Kidney (tissue), 14 donors: ENCODE results near the gene CPTP. TPM values are rescaled to one million over a fixed set of nuclear protein-coding genes. Genes with fewer than 3 reads are reported as not detected.

Experiments
- DNase-seq, 5 donors: peaks; one replicate each; pipeline ENCODE4 v3.0.0-alpha.2; 2013 to 2020
- FAIRE-seq: peaks from 2 replicates; lab custom pipeline; 2012; peaks lifted over from hg19 to GRCh38; lab: Jason Lieb, UNC
- H3K27ac ChIP-seq, 2 donors: one replicate each; pipeline ENCODE4 v1.7.0; 2013; ENCODE audit warnings: low read depth in 2 of 2, low read length in 2 of 2, inconsistent platforms in 1 of 2
- H3K27me3 ChIP-seq: one replicate; pipeline ENCODE4 v1.7.1; 2013; ENCODE audit warnings: low read length, inconsistent platforms; ENCODE audit not compliant: control insufficient read depth, insufficient read depth
- H3K36me3 ChIP-seq, 3 donors: one replicate each; pipeline versions ENCODE4 v1.7.0 to v1.7.1; 2013; ENCODE audit warnings: low read length in 3 of 3, control low read depth in 1 of 3, inconsistent platforms in 1 of 3; ENCODE audit not compliant: insufficient read depth in 3 of 3, control insufficient read depth in 2 of 3
- H3K4me1 ChIP-seq, 3 donors: one replicate each; pipeline versions ENCODE4 v1.7.0 to v1.7.1; 2013; ENCODE audit warnings: low read length in 3 of 3, inconsistent platforms in 1 of 3, low read depth in 1 of 3; ENCODE audit not compliant: control insufficient read depth in 2 of 3, insufficient read depth in 2 of 3
- H3K4me3 ChIP-seq, 3 donors: one replicate each; pipeline versions ENCODE4 v1.7.0 to v1.8.1; 2013; ENCODE audit warnings: low read length in 3 of 3, control low read depth in 1 of 3, inconsistent platforms in 1 of 3
- H3K9ac ChIP-seq, 3 donors: one replicate each; pipeline versions ENCODE4 v1.7.0 to v1.7.1; 2013; ENCODE audit warnings: low read length in 3 of 3, control low read depth in 1 of 3, inconsistent platforms in 1 of 3
- H3K9me3 ChIP-seq, 3 donors: one replicate each; pipeline versions ENCODE4 v1.7.0 to v1.7.1; 2013; ENCODE audit warnings: low read length in 3 of 3, control low read depth in 1 of 3, inconsistent platforms in 1 of 3; ENCODE audit not compliant: control insufficient read depth in 2 of 3, insufficient read depth in 1 of 3
- CTCF ChIP-seq: IDR thresholded peaks from 3 replicates; pipeline ENCODE4 v1.5.1; 2012; ENCODE audit warnings: mild to moderate bottlenecking, moderate library complexity, borderline replicate concordance; ENCODE audit not compliant: insufficient read depth; ENCODE audit errors: extremely low read depth
- intact Hi-C: fragments of 100-400 bp; cut with DNase I; formaldehyde crosslinking; loops from one replicate; pipeline ENCODE4 v1.11.1; 2022
- polyA plus RNA-seq: library from polyadenylated mRNA; stranded (reverse); fragments of 350-450 nt; fragmentation: Illumina TruSeq; extraction: RNeasy Lipid Tissue Mini Kit (QIAGEN cat#74804); gene quantifications from one replicate; pipeline ENCODE4 v1.2.3, GENCODE V29; 2014; ENCODE audit warnings: low read depth, low replicate concordance; ENCODE audit not compliant: insufficient read depth
- total RNA-seq: library from RNA; stranded (reverse); fragmentation: NEBNext Ultra II Directional; extraction: Animal tissue kit (Norgen Biotek cat#: 25700); gene quantifications from one replicate; pipeline ENCODE4 v1.2.1, GENCODE V29; 2021
- donor health status: control.
- donor health status: control.
- donor health status: control.
- donor health status: control.
- donor health status: control.
- donor health status: DM: yes; HTN: yes; CAD: no.
- donor health status: Normal renal cell carcinoma (clear cell type).

The CPTP gene
- total and polyA plus RNA-seq, 2 donors from 2014 or later: 21.9 to 51.5 TPM

GRCh38 chr1:1329304-1330210 is 5.0 kb downstream of the CPTP start:
- Histone ChIP-seq H3K4me3 (peak overlapping the region in 1 of 3 donors; percentile 4), H3K4me1 (peaks cover 0 to 20% (median 6%) of the 10 kb centered on the region in 3 donors), H3K27me3 (no peaks in the 10 kb centered on the region), H3K36me3 (peaks cover 0 to 2% (median 0%) of the 10 kb centered on the region in 3 donors), H3K27ac (no peak overlapping the region), H3K9ac (no peak overlapping the region), H3K9me3 (peaks cover 0 to 1% (median 0%) of the 10 kb centered on the region in 3 donors)
- FAIRE-seq: no peak
- no peak for TF ChIP-seq CTCF
- intact Hi-C loops: no loop called here
- no peak for DNase-seq

GRCh38 chr1:1330366-1331067 is 5.9 kb downstream of the CPTP start:
- FAIRE-seq: no peak
- no peak for DNase-seq
- TF ChIP-seq CTCF: no peak
- H3K27me3 ChIP-seq: no peaks in the 10 kb centered on the region
- intact Hi-C loops: no loop called here
- no peak overlapping the region for H3K4me3 ChIP-seq
- H3K27ac ChIP-seq: no peak overlapping the region
- peak overlapping the region in 1 of 3 donors; percentile 40 for H3K9ac ChIP-seq
- H3K36me3 ChIP-seq: peaks cover 0 to 3% (median 2%) of the 10 kb centered on the region in 3 donors
- peaks cover 0 to 1% (median 0%) of the 10 kb centered on the region in 3 donors for H3K9me3 ChIP-seq
- peaks cover 0 to 15% (median 4%) of the 10 kb centered on the region in 3 donors for H3K4me1 ChIP-seq

GRCh38 chr1:1331068-1331965 is 6.7 kb downstream of the CPTP start, which contains the start of gene TAS1R3:
TSS of gene TAS1R3 (plus strand) at chr1:1331280. CDS start at chr1:1331346, 66 bp downstream.
- no peak for DNase-seq
- Histone ChIP-seq H3K9me3 (peaks cover 0 to 1% (median 0%) of the 10 kb centered on the region in 3 donors), H3K4me3 (no peak within 1 kb of the TSS), H3K9ac (peak within 1 kb of the TSS in 1 of 3 donors; percentile 40), H3K27me3 (no peaks in the 10 kb centered on the region), H3K36me3 (peaks cover 0 to 3% (median 2%) of the 10 kb centered on the region in 3 donors), H3K27ac (no peak within 1 kb of the TSS), H3K4me1 (peaks cover 0 to 7% (median 0%) of the 10 kb centered on the region in 3 donors)
- FAIRE-seq: no peak
- TF ChIP-seq CTCF: no peak
- intact Hi-C loops: no loop called here
